GM10266 (cell line): Measurements from ENCODE around the gene ROCK2.

Source experiments
- DNase-seq: peaks from one replicate; pipeline ENCODE4 v3.0.0; 2012; ENCODE audit errors: extremely low spot score
- CTCF ChIP-seq: IDR thresholded peaks from 2 replicates; pipeline ENCODE4 v1.5.1; 2012; ENCODE audit warnings: mild to moderate bottlenecking, low read depth; ENCODE audit not compliant: control insufficient read depth, insufficient read depth; ENCODE audit errors: missing control alignments

The ROCK2 gene

GRCh38 chr2:11213090-11213638 is 131.3 kb downstream of the ROCK2 start:
- no peak for TF ChIP-seq CTCF
- no peak for DNase-seq

GRCh38 chr2:11212645-11213044 is 131.8 kb downstream of the ROCK2 start:
- DNase-seq = no peak
- no peak for TF ChIP-seq CTCF

- no peak for DNase-seq
- no peak for TF ChIP-seq CTCF
Observed at GRCh38 chr2:11208083-11208482, 136.4 kb downstream of the ROCK2 start.

GRCh38 chr2:11203480-11203879 is 141.0 kb downstream of the ROCK2 start:
- DNase-seq = peak; percentile 17
- TF ChIP-seq CTCF = no peak

GRCh38 chr2:11201969-11202368 is 142.5 kb downstream of the ROCK2 start:
- TF ChIP-seq CTCF = no peak
- DNase-seq = no peak

GRCh38 chr2:11200651-11201050 is 143.8 kb downstream of the ROCK2 start:
- TF ChIP-seq CTCF = no peak
- DNase-seq = no peak

- no peak for TF ChIP-seq CTCF
- no peak for DNase-seq
Observed at GRCh38 chr2:11196246-11196645, 148.2 kb downstream of the ROCK2 start.
